ENCODE results near the gene NDUFS8. TPM values are rescaled to one million over a fixed set of nuclear protein-coding genes. Genes with fewer than 3 reads are reported as not detected.

NDUFS8 gene
- total and polyA plus RNA-seq, 2 of the 13 experiments (the other 11 are each of a cell fraction or from before 2014, with no cell fraction given), result 96.7 to 158 TPM

GRCh38 chr11:68003846-68004550, 26.5 kb upstream of the NDUFS8 start, which contains the start of gene UNC93B1 (continued):
- TF ChIP-seq PRDM10 (CRISPR knock-in tag; IDR thresholded peaks at IDR 0.05; ENCODE audit: low read depth) (no peak), ATF6 (CRISPR knock-in tag; conservative IDR thresholded peaks at IDR 0.05) (no peak), RFXAP (CRISPR knock-in tag; IDR thresholded peaks at IDR 0.05; ENCODE audit: borderline replicate concordance) (no peak), ZSCAN12 (CRISPR knock-in tag; IDR thresholded peaks at IDR 0.05) (0 out of 2 replicates have a peak, but pooled peaks have one; percentile 58), THAP7 (CRISPR knock-in tag; IDR thresholded peaks at IDR 0.05) (peak; percentile 38; the same call in 1 of the 2 replicates), ZNF879 (CRISPR knock-in tag; IDR thresholded peaks at IDR 0.05) (no peak), YY1 (IDR thresholded peaks at IDR 0.05; ENCODE audit: insufficient read depth, insufficient replicate concordance, low read depth, low read length) (peak; percentile 60), ZNF276 (CRISPR knock-in tag; IDR thresholded peaks at IDR 0.05; ENCODE audit: low read depth) (no peak), PPARG (CRISPR knock-in tag; conservative IDR thresholded peaks at IDR 0.05) (0 out of 2 replicates have a peak, but pooled peaks have one; percentile 23), ZBTB7A (CRISPR knock-in tag; IDR thresholded peaks at IDR 0.05) (no peak), ELK4 (CRISPR knock-in tag; IDR thresholded peaks at IDR 0.05; ENCODE audit: borderline replicate concordance) (no peak), ZMYM4 (CRISPR knock-in tag; IDR thresholded peaks at IDR 0.05) (peak; percentile 61; the same call in 1 of the 2 replicates), ELF3 (CRISPR knock-in tag; IDR thresholded peaks at IDR 0.05) (peak; percentile 72), GFI1 (CRISPR knock-in tag; IDR thresholded peaks at IDR 0.05; ENCODE audit: borderline replicate concordance) (peak; percentile 51; the same call in 1 of the 2 replicates), TEAD3 (CRISPR knock-in tag; optimal IDR thresholded peaks at IDR 0.05; ENCODE audit: borderline replicate concordance) (no peak), GZF1 (CRISPR knock-in tag; IDR thresholded peaks at IDR 0.05) (no peak), ZNF768 (CRISPR knock-in tag; IDR thresholded peaks at IDR 0.05) (0 out of 2 replicates have a peak, but pooled peaks have one; percentile 13), KDM6A (CRISPR knock-in tag; IDR thresholded peaks at IDR 0.05; ENCODE audit: low read depth) (no peak), ZNF713 (CRISPR knock-in tag; IDR thresholded peaks at IDR 0.05) (no peak)
